Parathyroid adenoma (tissue), 2 donors: Measurements from ENCODE around the gene NODAL.

ENCODE experiments used
- H2AFZ ChIP-seq: fragments of 300-600 bp; sonication (generic); one replicate; pipeline ENCODE4 v1.7.0; 2017; ENCODE audit warnings: antibody characterized with exemption, mild to moderate bottlenecking
- H3K27ac ChIP-seq: fragments of 300-600 bp; sonication (generic); one replicate; pipeline ENCODE4 v1.7.0; 2017
- H3K27me3 ChIP-seq: fragments of 300-600 bp; sonication (generic); one replicate; pipeline ENCODE4 v1.7.0; 2017; ENCODE audit warnings: low read length; ENCODE audit not compliant: control insufficient read depth, insufficient read depth
- H3K36me3 ChIP-seq: fragments of 300-600 bp; sonication (generic); one replicate; pipeline ENCODE4 v1.7.0; 2017; ENCODE audit warnings: low read length; ENCODE audit not compliant: control insufficient read depth, insufficient read depth
- H3K4me1 ChIP-seq: fragments of 300-600 bp; sonication (generic); one replicate; pipeline ENCODE4 v1.7.0; 2017; ENCODE audit warnings: control low read depth
- H3K4me2 ChIP-seq: fragments of 300-600 bp; sonication (generic); one replicate; pipeline ENCODE4 v1.7.0; 2017; ENCODE audit warnings: low read length
- H3K4me3 ChIP-seq: fragments of 300-600 bp; sonication (generic); one replicate; pipeline ENCODE4 v1.7.0; 2017; ENCODE audit warnings: low read depth, low read length
- H3K79me2 ChIP-seq: fragments of 300-600 bp; sonication (generic); one replicate; pipeline ENCODE4 v1.7.0; 2017; ENCODE audit warnings: control low read depth
- H3K9ac ChIP-seq: fragments of 300-600 bp; sonication (generic); one replicate; pipeline ENCODE4 v1.7.0; 2017; ENCODE audit warnings: mild to moderate bottlenecking
- H3K9me3 ChIP-seq: fragments of 300-600 bp; sonication (generic); one replicate; pipeline ENCODE4 v1.7.0; 2017; ENCODE audit warnings: low read length; ENCODE audit not compliant: control insufficient read depth
- CTCF ChIP-seq: fragments of 300-600 bp; sonication (generic); IDR thresholded peaks from one replicate; pipeline ENCODE4 v1.7.0; 2017; ENCODE audit warnings: antibody characterized with exemption, mild to moderate bottlenecking
- donor health status: primary hyperparathyroidism.

Gene NODAL

GRCh38 chr10:70399177-70399576, 42.3 kb downstream of the NODAL start:
- Histone ChIP-seq H3K27me3 (no peaks in the 10 kb centered on the region), H3K9me3 (no peaks in the 10 kb centered on the region), H3K79me2 (no peaks in the 10 kb centered on the region), H3K9ac (no peak overlapping the region), H3K36me3 (no peaks in the 10 kb centered on the region), H3K27ac (no peak overlapping the region), H2AFZ (no peak overlapping the region), H3K4me1 (peaks cover 2% of the 10 kb centered on the region), H3K4me2 (no peak overlapping the region), H3K4me3 (no peak overlapping the region)
- no peak for TF ChIP-seq CTCF

- H3K9ac ChIP-seq: no peak overlapping the region
These were observed 45.3 kb downstream of the NODAL start for GRCh38 chr10:70396140-70396539.

GRCh38 chr10:70391654-70392053, 49.8 kb downstream of the NODAL start:
- no peak for TF ChIP-seq CTCF
- H3K36me3 ChIP-seq: no peaks in the 10 kb centered on the region
- H3K4me2 ChIP-seq: no peak overlapping the region
- no peaks in the 10 kb centered on the region for H3K9me3 ChIP-seq
- H3K27ac ChIP-seq: no peak overlapping the region
- H3K27me3 ChIP-seq: no peaks in the 10 kb centered on the region
- H3K9ac ChIP-seq: no peak overlapping the region
- H2AFZ ChIP-seq: no peak overlapping the region
- no peak overlapping the region for H3K4me3 ChIP-seq
- H3K79me2 ChIP-seq: no peaks in the 10 kb centered on the region
- H3K4me1 ChIP-seq: no peaks in the 10 kb centered on the region

More at GRCh38 chr10:70396140-70396539, 45.3 kb downstream of the NODAL start:
- H3K36me3 ChIP-seq: no peaks in the 10 kb centered on the region
- no peaks in the 10 kb centered on the region for H3K79me2 ChIP-seq
- H3K4me3 ChIP-seq: no peak overlapping the region
- H3K4me1 ChIP-seq: no peaks in the 10 kb centered on the region
- H2AFZ ChIP-seq: no peak overlapping the region
- no peak for TF ChIP-seq CTCF
- no peak overlapping the region for H3K27ac ChIP-seq
- H3K27me3 ChIP-seq: no peaks in the 10 kb centered on the region
- no peak overlapping the region for H3K4me2 ChIP-seq
- no peaks in the 10 kb centered on the region for H3K9me3 ChIP-seq
